Gastrocnemius medialis (tissue), 4 donors: ENCODE data around the gene NUDT13. TPM values are rescaled to one million over a fixed set of nuclear protein-coding genes. Genes with fewer than 3 reads are reported as not detected.

Source experiments
- ATAC-seq, 2 donors: fragments of 150-250 bp; one replicate each; pipeline ENCODE4 v1.9.1; 2016
- DNase-seq, 2 donors: peaks; one replicate each; pipeline ENCODE4 v3.0.0-alpha.2; 2019
- H3K27ac ChIP-seq, 4 donors: fragments of 200-600 bp; sonication (generic); 1 replicate in 1 of 4; 2 replicates in 3 of 4; pipeline ENCODE4 v1.5.1; 2016 to 2018; ENCODE audit warnings: mild to moderate bottlenecking in 2 of 4, moderate library complexity in 1 of 4
- H3K27me3 ChIP-seq, 3 donors: fragments of 200-600 bp; sonication (generic) in 2 of 3; 1 replicate in 1 of 3; 2 replicates in 2 of 3; pipeline versions ENCODE4 v1.5.1 to v1.6.0; 2016 to 2019; ENCODE audit warnings: mild to moderate bottlenecking in 1 of 3, moderate library complexity in 1 of 3
- H3K36me3 ChIP-seq, 2 donors: fragments of 200-600 bp; sonication (generic) in 1 of 2; one replicate each; pipeline ENCODE4 v1.5.1; 2017 to 2018
- H3K4me1 ChIP-seq, 2 donors: fragments of 200-600 bp; sonication (generic) in 1 of 2; one replicate each; pipeline ENCODE4 v1.5.1; 2016 to 2017; ENCODE audit warnings: mild to moderate bottlenecking in 2 of 2
- H3K4me3 ChIP-seq, 4 donors: fragments of 200-600 bp; sonication (generic) in 3 of 4; 1 replicate in 1 of 4; 2 replicates in 3 of 4; pipeline ENCODE4 v1.5.1; 2016 to 2019; ENCODE audit warnings: mild to moderate bottlenecking in 2 of 4
- H3K9me3 ChIP-seq, 3 donors: fragments of 200-600 bp; sonication (generic) in 2 of 3; 1 replicate in 1 of 3; 2 replicates in 2 of 3; pipeline ENCODE4 v1.5.1; 2016 to 2019
- CTCF ChIP-seq, 5 experiments: fragments of 450-650 bp in 3 of 5; fragments of 200-600 bp in 2 of 5; sonication (generic) in 2 of 5; IDR thresholded peaks in 4 of 5; conservative IDR thresholded peaks in 1 of 5; 1 replicate in 4 of 5; 2 replicates in 1 of 5; pipeline ENCODE4 v1.5.1; 2016 to 2019; ENCODE audit warnings: antibody characterized with exemption in 5 of 5, mild to moderate bottlenecking in 3 of 5, moderate library complexity in 3 of 5
- POLR2A ChIP-seq, 2 donors: fragments of 450-650 bp; IDR thresholded peaks; one replicate each; pipeline ENCODE4 v1.6.1; 2017; ENCODE audit warnings: antibody characterized with exemption in 2 of 2, mild to moderate bottlenecking in 2 of 2, moderate library complexity in 2 of 2
- in situ Hi-C, 4 donors: fragments of 200-750 bp; cut with MboI; loops; one replicate each; pipeline versions ENCODE4 v1.15.0 to v1.8.0; 2017; ENCODE audit warnings: low sequenced_read_pairs in 4 of 4
- intact Hi-C: fragments of 100-400 bp; cut with DNase I; formaldehyde crosslinking; loops from one replicate; pipeline ENCODE4 v1.15.1; 2023; ENCODE audit warnings: low total_unique reads
- total RNA-seq, 4 donors: library from RNA; depleted of rRNA; stranded (reverse); fragments of >200 nt; gene quantifications; one replicate each; pipeline versions ENCODE4 v1.1.0 to v1.2.3, GENCODE V29; 2016

The NUDT13 gene
- 1 to 10 TPM; 1.7 to 5.3 (median 2.0) TPM for total RNA-seq

- H3K27ac ChIP-seq: peak within 1 kb of the TSS; percentile 91 to 96 (median 94)
- H3K9me3 ChIP-seq: no peaks in the 10 kb centered on the region
- peak within 1 kb of the TSS; percentile 60 to 70 (median 65) for H3K4me3 ChIP-seq
- in situ Hi-C loops (no loop called here), intact Hi-C loops (loop anchor here (1.0 kb wide), 1 partner anchor 13 kb away; no protein-coding TSS in a partner anchor)
- no peaks in the 10 kb centered on the region for H3K36me3 ChIP-seq
- no peaks in the 10 kb centered on the region for H3K27me3 ChIP-seq
- TF ChIP-seq POLR2A (IDR thresholded peaks at IDR 0.05) (peak in 1 of 2 donors; percentile 72), CTCF (IDR thresholded peaks at IDR 0.05 in 4 of 5, conservative IDR thresholded peaks at IDR 0.05 in 1 of 5) (no peak)
- ATAC-seq: peak; percentile 85 to 87
- DNase-seq: peak; percentile 73 to 75
- peaks cover 20 to 30% of the 10 kb centered on the region in 2 donors for H3K4me1 ChIP-seq
These were observed at the start of gene NUDT13 for GRCh38 chr10:73110345-73110849. Gene NUDT13, plus strand, starts transcription at chr10:73110455. Its CDS starts 3,911 bp downstream, at chr10:73114366.

- H3K27ac ChIP-seq: peak overlapping the region; percentile 1 to 39 (median 10)
- no peak overlapping the region for H3K4me3 ChIP-seq
- ATAC-seq (peak in 1 of 2 donors; percentile 50), DNase-seq (no peak)
- H3K9me3 ChIP-seq: no peaks in the 10 kb centered on the region
- H3K27me3 ChIP-seq: no peaks in the 10 kb centered on the region
- H3K4me1 ChIP-seq: peaks cover 4 to 11% of the 10 kb centered on the region in 2 donors
- H3K36me3 ChIP-seq: peaks cover 3 to 69% of the 10 kb centered on the region in 2 donors
- in situ Hi-C loops: loop anchor here in 3 of 4 donors (25.0 kb wide), 2 partner anchors 101 to 699 kb away; partner anchors contain the start of genes DNAJB12 (in 2 of the 3), ECD (in 1 of the 3) and FAM149B1 (in 1 of the 3)
- TF ChIP-seq CTCF (IDR thresholded peaks at IDR 0.05 in 4 of 5, conservative IDR thresholded peaks at IDR 0.05 in 1 of 5) (peak in 2 of 5 experiments; percentile 15 to 43), POLR2A (IDR thresholded peaks at IDR 0.05) (no peak)
- intact Hi-C loops: no loop called here
These were observed 49.3 kb upstream of the NUDT13 start for GRCh38 chr10:73060738-73061635.

GRCh38 chr10:73061743-73062142 is 48.5 kb upstream of the NUDT13 start:
- Histone ChIP-seq H3K36me3 (peaks cover 3 to 69% of the 10 kb centered on the region in 2 donors), H3K4me1 (peaks cover 0 to 11% of the 10 kb centered on the region in 2 donors), H3K27ac (peak overlapping the region in 1 of 4 donors; percentile 16), H3K27me3 (no peaks in the 10 kb centered on the region), H3K9me3 (no peaks in the 10 kb centered on the region), H3K4me3 (no peak overlapping the region)
- ATAC-seq (no peak), DNase-seq (no peak)
- in situ Hi-C loops: loop anchor here in 3 of 4 donors (25.0 kb wide), 2 partner anchors 101 to 699 kb away; partner anchors contain the start of genes DNAJB12 (in 2 of the 3), ECD (in 1 of the 3) and FAM149B1 (in 1 of the 3)
- intact Hi-C loops: no loop called here
- no peak for TF ChIP-seq POLR2A (IDR thresholded peaks at IDR 0.05)
- no peak for TF ChIP-seq CTCF (IDR thresholded peaks at IDR 0.05 in 4 of 5, conservative IDR thresholded peaks at IDR 0.05 in 1 of 5)

GRCh38 chr10:73065441-73065840 is 44.8 kb upstream of the NUDT13 start:
- in situ Hi-C loops: loop anchor here in 3 of 4 donors (25.0 kb wide), 2 partner anchors 97 to 703 kb away; partner anchors contain the start of genes DNAJB12 (in 2 of the 3), ECD (in 1 of the 3) and FAM149B1 (in 1 of the 3)
- DNase-seq (no peak), ATAC-seq (no peak)
- no peak for TF ChIP-seq POLR2A (IDR thresholded peaks at IDR 0.05)
- no peak for TF ChIP-seq CTCF (IDR thresholded peaks at IDR 0.05 in 4 of 5, conservative IDR thresholded peaks at IDR 0.05 in 1 of 5)
- Histone ChIP-seq H3K4me3 (no peak overlapping the region), H3K27me3 (no peaks in the 10 kb centered on the region), H3K9me3 (no peaks in the 10 kb centered on the region), H3K27ac (no peak overlapping the region), H3K36me3 (peaks cover 3 to 88% of the 10 kb centered on the region in 2 donors), H3K4me1 (peaks cover 0 to 11% of the 10 kb centered on the region in 2 donors)
- intact Hi-C loops: no loop called here
